Ishikawa (cell line): ENCODE results near the gene ZGPAT.

Experiments
- CREB1 ChIP-seq: IDR thresholded peaks from 2 replicates; pipeline ENCODE4 v1.6.1; 2012; ENCODE audit warnings: low read depth
- RAD21 ChIP-seq: IDR thresholded peaks from 2 replicates; pipeline ENCODE4 v1.6.1; 2012; ENCODE audit warnings: low read depth

GRCh38 chr20:63766695-63767426 is 59.0 kb downstream of the ZGPAT start:
- TF ChIP-seq RAD21: no peak
- no peak for TF ChIP-seq CREB1
